Stimulated activated CD8-positive, alpha-beta memory T cell treated with anti-CD3 and anti-CD28 coated beads, Interleukin-7, amount 100 ng/mL, for 1 hour (primary cell): ENCODE measurements around the gene TBCK.
"Not testable (repeated sequence)": the region's sequence is repeated elsewhere in the genome, so short reads cannot be mapped to it uniquely, and the experiment has no call there.

Source experiments
- DNase-seq, 2 donors: peaks; one replicate each; pipeline ENCODE4 v3.0.0-alpha.2; 2020; ENCODE audit warnings: low read depth in 2 of 2

TBCK gene

GRCh38 chr4:106114270-106114669 is 201.7 kb downstream of the TBCK start:
- DNase-seq = no peak

- DNase-seq = not testable (repeated sequence)
Measured at GRCh38 chr4:106111778-106112469, 204.1 kb downstream of the TBCK start.

- no peak for DNase-seq
Measured at GRCh38 chr4:106109929-106110328, 206.1 kb downstream of the TBCK start.

GRCh38 chr4:106105697-106106096 is 210.3 kb downstream of the TBCK start:
- DNase-seq = no peak

- no peak for DNase-seq
Measured at GRCh38 chr4:106104276-106104675, 211.7 kb downstream of the TBCK start.

GRCh38 chr4:106096454-106096853 is 219.6 kb downstream of the TBCK start:
- no peak for DNase-seq

GRCh38 chr4:106095408-106095807 is 220.6 kb downstream of the TBCK start:
- DNase-seq = no peak

- DNase-seq = no peak
Measured at GRCh38 chr4:106092361-106093040, 223.5 kb downstream of the TBCK start.

- no peak for DNase-seq
Measured at GRCh38 chr4:106090826-106091225, 225.2 kb downstream of the TBCK start.

- DNase-seq = no peak
Measured at GRCh38 chr4:106083065-106083464, 232.9 kb downstream of the TBCK start.

- DNase-seq = no peak
Measured at GRCh38 chr4:106080376-106080775, 235.6 kb downstream of the TBCK start.

- no peak for DNase-seq
Measured at GRCh38 chr4:106079616-106080015, 236.4 kb downstream of the TBCK start.

- no peak for DNase-seq
Measured at GRCh38 chr4:106065018-106065417, 251.0 kb downstream of the TBCK start.

GRCh38 chr4:106063009-106063408 is 253.0 kb downstream of the TBCK start:
- no peak for DNase-seq

GRCh38 chr4:106062452-106062875 is 253.5 kb downstream of the TBCK start:
- DNase-seq = no peak

GRCh38 chr4:106058921-106059320 is 257.1 kb downstream of the TBCK start:
- no peak for DNase-seq

- DNase-seq = no peak
Measured at GRCh38 chr4:106056914-106057313, 259.1 kb downstream of the TBCK start.

GRCh38 chr4:106051514-106051913 is 264.5 kb downstream of the TBCK start:
- no peak for DNase-seq

- no peak for DNase-seq
Measured at GRCh38 chr4:106049490-106049889, 266.5 kb downstream of the TBCK start.

- no peak for DNase-seq
Measured at GRCh38 chr4:106048250-106048971, 267.6 kb downstream of the TBCK start.

- no peak for DNase-seq
Measured at GRCh38 chr4:106046083-106046482, 269.9 kb downstream of the TBCK start.

- DNase-seq = no peak
Measured at GRCh38 chr4:106041294-106042002, 274.6 kb downstream of the TBCK start.
